Motor neuron (in vitro differentiated cells): ENCODE results near the gene SYVN1. TPM values are rescaled to one million over a fixed set of nuclear protein-coding genes. Genes with fewer than 3 reads are reported as not detected.

ENCODE experiments used
- ATAC-seq, 8 experiments: fragments of 200-7000 bp; cut with Tn5 transposase; replicated peaks in 6 of 8; 2 replicates each; pipeline ENCODE4 v1.8.0; 2021; ENCODE audit warnings: mild to moderate bottlenecking in 8 of 8, moderate library complexity in 8 of 8
- H3K27ac ChIP-seq, 2 donors: fragments of 250-450 bp; sonication (Bioruptor Pico); 2 replicates each; pipeline ENCODE4 v1.9.0; 2021; ENCODE audit warnings: antibody characterized with exemption in 2 of 2, mild to moderate bottlenecking in 2 of 2, moderate library complexity in 1 of 2
- H3K4me1 ChIP-seq, 2 donors: fragments of 250-450 bp; sonication (Bioruptor Pico); replicated peaks in 1 of 2; 2 replicates each; pipeline ENCODE4 v1.6.1; 2021; ENCODE audit warnings: antibody characterized with exemption in 2 of 2, mild to moderate bottlenecking in 2 of 2, moderate library complexity in 1 of 2
- H3K4me3 ChIP-seq, 5 donors: fragments of 250-450 bp; sonication (Bioruptor Pico); 2 replicates each; pipeline ENCODE4 v1.9.0; 2021; ENCODE audit warnings: antibody characterized with exemption in 5 of 5, mild to moderate bottlenecking in 5 of 5, moderate library complexity in 4 of 5
- WGBS, 10 experiments: fragments of 450-650 bp; shearing (Covaris generic); methylation state at CpG; one replicate each; pipeline ENCODE4 v1.0.0; 2022; 5-methylcytosine and 5-hydroxymethylcytosine counted together
- in situ Hi-C, 9 experiments: fragments of 400-800 bp; cut with MboI; loops; one replicate each; pipeline ENCODE4 v1.15.0; 2021; ENCODE audit warnings: low sequenced_read_pairs in 9 of 9, low pct_unique_long_range_greater_than_20kb in 2 of 9; ENCODE audit not compliant: unreplicated experiment in 9 of 9
- total RNA-seq, 8 experiments: library from RNA; unstranded; fragments of 300-600 nt; gene quantifications; 2 replicates each; pipeline versions ENCODE4 v1.2.3 to v1.2.4, GENCODE V29; 2022

Gene SYVN1
- total RNA-seq, 8 experiments from 2014 or later = 11.0 to 26.5 (median 18.1) TPM

DNA sequence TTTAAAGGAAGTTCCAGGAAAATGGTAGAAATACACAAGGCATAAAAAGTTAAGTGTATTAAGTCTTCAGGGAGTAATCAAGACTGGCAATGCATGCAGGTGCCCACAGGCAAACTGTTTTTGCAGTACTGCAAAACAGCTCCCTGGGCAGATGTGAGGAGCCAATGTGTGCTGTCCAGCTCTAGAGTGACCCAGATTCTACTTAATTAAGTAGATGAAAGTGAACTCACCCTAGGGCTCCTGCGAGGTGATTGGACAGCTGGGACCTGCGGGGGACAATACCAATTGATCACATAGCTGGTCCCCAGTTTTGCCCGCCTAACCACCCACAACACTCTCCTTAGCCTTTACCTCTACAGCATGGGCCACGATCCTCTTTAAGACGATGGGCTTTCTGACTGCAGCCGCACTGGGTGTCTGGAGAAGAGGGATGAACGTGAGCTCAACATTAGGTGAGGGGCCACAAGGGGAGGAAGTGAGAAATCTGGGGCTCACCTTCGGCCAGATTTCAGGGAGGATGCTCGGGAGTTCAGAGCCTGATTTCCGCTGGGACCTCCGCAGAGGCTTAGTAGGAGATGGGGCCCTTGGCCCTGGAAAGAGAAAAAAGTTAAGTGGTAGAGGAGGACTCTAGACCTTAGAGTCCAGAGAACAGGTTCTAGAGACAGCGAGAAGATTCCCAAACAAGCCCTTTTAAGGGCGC lies 51.0 kb downstream of the SYVN1 start:
- no peak for ATAC-seq
- peak overlapping the region; percentile 64 to 91 (median 82) for H3K4me3 ChIP-seq
- in situ Hi-C loops = no loop called here
- WGBS, 10 experiments = 0 to 25% (median 0%) methylated on average over 2 to 6 of the region's 13 CpGs; no CpG with 5 or more reads in 1 of the 10 experiments
- peak overlapping the region in 1 of 2 donors; percentile 98 for H3K27ac ChIP-seq
- H3K4me1 ChIP-seq = peaks cover 8% of the 10 kb centered on the region in 2 donors

DNA sequence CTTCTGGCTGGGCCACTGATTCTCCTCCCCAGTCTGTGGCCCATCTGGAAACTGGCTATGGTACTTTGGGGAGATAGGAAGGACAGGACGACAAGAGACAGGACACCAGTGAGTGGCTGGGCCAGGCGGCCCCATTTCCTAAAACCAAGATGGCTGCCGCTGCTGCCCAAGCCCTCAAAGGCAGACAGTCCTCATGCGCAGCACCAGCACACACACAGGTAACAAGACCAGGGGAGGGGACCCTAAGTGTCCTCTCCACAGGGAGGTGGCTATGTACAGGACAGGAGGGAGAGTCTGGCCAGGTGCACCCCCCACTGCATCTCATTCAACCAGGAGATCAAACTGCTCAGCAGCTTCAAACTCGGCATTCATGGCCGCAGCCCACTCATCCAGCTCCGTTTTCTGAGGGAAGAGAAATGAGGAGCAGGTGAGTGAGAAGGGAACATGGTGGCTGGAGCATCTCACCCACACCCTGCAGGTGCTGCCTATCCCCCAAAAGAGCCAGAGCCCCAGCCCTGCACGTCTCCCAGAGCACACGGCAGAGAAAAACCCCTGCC lies 55.5 kb downstream of the SYVN1 start:
- no peak for ATAC-seq
- in situ Hi-C loops = no loop called here
- 80 to 100% (median 93%) methylated on average over 1 to 4 of the region's 9 CpGs; no CpG with 5 or more reads in 5 of the 10 experiments for WGBS, 10 experiments
- Histone ChIP-seq H3K27ac (no peak overlapping the region), H3K4me1 (no peaks in the 10 kb centered on the region), H3K4me3 (no peak overlapping the region)

DNA sequence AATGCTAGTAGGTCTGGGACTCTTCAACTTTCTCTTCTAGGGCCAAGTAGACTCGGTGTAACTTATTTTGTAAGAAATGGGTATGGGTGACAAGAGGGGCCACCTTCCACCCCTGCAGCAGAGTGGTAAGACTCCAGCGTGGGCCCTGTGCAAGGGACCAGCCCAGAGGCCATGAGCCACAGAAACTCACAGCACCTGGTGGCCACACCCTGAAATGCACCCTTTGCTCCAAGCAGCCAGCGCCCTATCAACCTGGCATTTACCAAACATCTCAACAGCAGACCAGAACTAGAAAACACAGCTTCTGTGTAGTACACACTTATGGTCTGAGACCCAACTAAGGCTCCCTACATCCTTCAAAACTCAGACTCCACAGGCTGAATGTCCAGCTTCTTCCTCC lies 56.2 kb downstream of the SYVN1 start:
- WGBS, 10 experiments = 0 to 89% (median 70%) methylated on average over 1 to 3 of the region's 3 CpGs; no CpG with 5 or more reads in 3 of the 10 experiments
- no peak overlapping the region for H3K4me3 ChIP-seq
- no peaks in the 10 kb centered on the region for H3K4me1 ChIP-seq
- peak in 7 of 8 experiments; percentile 13 to 87 (median 38) for ATAC-seq
- in situ Hi-C loops = no loop called here
- no peak overlapping the region for H3K27ac ChIP-seq

DNA sequence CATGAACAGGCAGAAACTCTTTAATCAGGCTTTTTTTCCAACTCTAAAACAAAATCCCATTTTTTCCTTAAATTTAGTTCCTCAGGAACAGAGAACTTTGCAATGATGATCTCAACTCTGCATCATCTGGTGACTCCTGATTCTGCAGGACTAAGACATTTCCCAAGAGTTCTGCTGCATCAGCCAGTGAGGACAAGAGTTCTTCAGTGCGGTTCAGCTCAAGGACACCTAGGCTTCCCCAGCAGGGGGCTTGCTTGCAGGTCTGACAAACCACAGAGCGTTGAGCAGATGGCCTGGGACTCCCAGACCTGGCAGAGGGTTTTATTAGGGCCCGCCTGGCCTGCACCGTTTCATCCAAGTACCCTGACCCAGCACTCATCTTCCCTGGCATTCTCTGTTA lies 56.9 kb downstream of the SYVN1 start:
- in situ Hi-C loops = no loop called here
- H3K4me1 ChIP-seq = no peaks in the 10 kb centered on the region
- H3K27ac ChIP-seq = no peak overlapping the region
- ATAC-seq = peak in 5 of 8 experiments; percentile 7 to 46 (median 29)
- H3K4me3 ChIP-seq = no peak overlapping the region
- WGBS, 10 experiments = 60 to 100% (median 88%) methylated on average over 1 of the region's 4 CpGs; no CpG with 5 or more reads in 7 of the 10 experiments

Other genes starting within 250 kb of the SYVN1 start
- gene ATG2A, start 217.3 kb downstream of the SYVN1 start, total RNA-seq = 10 to 100 TPM in 4 of 8 experiments, 1 to 10 TPM in 4; 4.9 to 37.2 (median 9.6) TPM
- 10 to 100 TPM in 6 of 8 experiments, 1 to 10 TPM in 2; 8.4 to 48.7 (median 25.8) TPM for gene PPP2R5B, start 209.8 kb downstream of the SYVN1 start, total RNA-seq
- under 1 TPM in 3 of 8 experiments, not detected in 5; 0.16 to 0.93 (median 0.76) TPM for gene GPHA2, start 198.6 kb downstream of the SYVN1 start, total RNA-seq
- 1 to 10 TPM in 1 of 8 experiments, under 1 TPM in 3, not detected in 4; 0.11 to 1.8 (median 0.18) TPM for gene MAJIN, start 162.4 kb downstream of the SYVN1 start, total RNA-seq
- 10 to 100 TPM in 1 of 8 experiments, 1 to 10 TPM in 4, under 1 TPM in 3; 0.22 to 15.8 (median 1.1) TPM for gene BATF2, start 137.5 kb downstream of the SYVN1 start, total RNA-seq
- gene ARL2, start 120.4 kb downstream of the SYVN1 start, total RNA-seq = 100 to 1,000 TPM; 103 to 151 (median 108) TPM
- 10 to 100 TPM in 7 of 8 experiments, 1 to 10 TPM in 1; 8.5 to 27.1 (median 13.9) TPM for gene SNX15, start 107.1 kb downstream of the SYVN1 start, total RNA-seq
- 10 to 100 TPM in 7 of 8 experiments, 1 to 10 TPM in 1; 8.9 to 18.2 (median 11.5) TPM for gene SAC3D1, start 93.3 kb downstream of the SYVN1 start, total RNA-seq
- 1 to 10 TPM in 2 of 8 experiments, under 1 TPM in 5, not detected in 1; 0.52 to 3.9 (median 0.93) TPM for gene NAALADL1, start 76.0 kb downstream of the SYVN1 start, total RNA-seq
- 10 to 100 TPM in 3 of 8 experiments, 1 to 10 TPM in 4, under 1 TPM in 1; 0.97 to 25.2 (median 2.0) TPM for gene CDCA5, start 50.5 kb downstream of the SYVN1 start, total RNA-seq
- 10 to 100 TPM; 33.2 to 95.4 (median 41.7) TPM for gene ZFPL1, start 50.3 kb downstream of the SYVN1 start, total RNA-seq
- gene VPS51, start 38.3 kb downstream of the SYVN1 start, total RNA-seq = 100 to 1,000 TPM in 3 of 8 experiments, 10 to 100 TPM in 5; 58.3 to 137 (median 89.5) TPM
- gene TM7SF2, start 22.6 kb downstream of the SYVN1 start, total RNA-seq = 10 to 100 TPM; 31.4 to 86.3 (median 45.9) TPM
- gene ZNHIT2, start 16.8 kb downstream of the SYVN1 start, total RNA-seq = 10 to 100 TPM in 7 of 8 experiments, 1 to 10 TPM in 1; 8.4 to 18.4 (median 13.3) TPM
- gene FAU, start 12.4 kb downstream of the SYVN1 start, total RNA-seq = 1,000 to 10,000 TPM in 7 of 8 experiments, 100 to 1,000 TPM in 1; 848 to 1,834 (median 1,237) TPM
- gene MRPL49, start 12.2 kb downstream of the SYVN1 start, total RNA-seq = 10 to 100 TPM; 43.2 to 75.9 (median 52.0) TPM
- under 1 TPM in 1 of 8 experiments, not detected in 7; 0.28 TPM for gene SPDYC, start 35.7 kb upstream of the SYVN1 start, total RNA-seq
- 10 to 100 TPM; 32.0 to 79.8 (median 45.3) TPM for gene CAPN1, start 47.4 kb upstream of the SYVN1 start, total RNA-seq
- 10 to 100 TPM in 3 of 8 experiments, 1 to 10 TPM in 5; 2.9 to 22.0 (median 6.0) TPM for gene POLA2, start 127.4 kb upstream of the SYVN1 start, total RNA-seq
- 10 to 100 TPM in 2 of 8 experiments, 1 to 10 TPM in 6; 4.0 to 14.1 (median 5.8) TPM for gene CDC42EP2, start 180.3 kb upstream of the SYVN1 start, total RNA-seq
- gene DPF2, start 199.3 kb upstream of the SYVN1 start, total RNA-seq = 10 to 100 TPM; 32.0 to 56.1 (median 44.1) TPM
- gene TIGD3, start 220.2 kb upstream of the SYVN1 start, total RNA-seq = 1 to 10 TPM in 5 of 8 experiments, under 1 TPM in 2, not detected in 1; 0.28 to 5.8 (median 4.2) TPM
- gene SLC25A45, start 248.1 kb upstream of the SYVN1 start, total RNA-seq = 10 to 100 TPM in 1 of 8 experiments, 1 to 10 TPM in 4, under 1 TPM in 3; 0.11 to 10.0 (median 1.9) TPM